PC-3 (cell line): ENCODE measurements around the gene TRIM56.

Experiments
- EZH2 ChIP-seq: fragments of 300-600 bp; sonication (generic); IDR thresholded peaks from one replicate; pipeline ENCODE4 v1.6.1; 2017; ENCODE audit warnings: antibody characterized with exemption, mild to moderate bottlenecking, low read length; ENCODE audit not compliant: unreplicated experiment
- EZH2phosphoT487 ChIP-seq: fragments of 300-600 bp; sonication (generic); IDR thresholded peaks from 2 replicates; pipeline ENCODE4 v1.6.1; 2018; ENCODE audit warnings: mild to moderate bottlenecking, antibody characterized with exemption, low read length, borderline replicate concordance
- TF ChIP-seq, protein P1 (sequence below): fragments of 300-600 bp; sonication (generic); conservative IDR thresholded peaks from 2 replicates; pipeline ENCODE4 v1.5.1; 2017; ENCODE audit warnings: antibody characterized with exemption, low read depth, mild to moderate bottlenecking, low read length

DNA sequence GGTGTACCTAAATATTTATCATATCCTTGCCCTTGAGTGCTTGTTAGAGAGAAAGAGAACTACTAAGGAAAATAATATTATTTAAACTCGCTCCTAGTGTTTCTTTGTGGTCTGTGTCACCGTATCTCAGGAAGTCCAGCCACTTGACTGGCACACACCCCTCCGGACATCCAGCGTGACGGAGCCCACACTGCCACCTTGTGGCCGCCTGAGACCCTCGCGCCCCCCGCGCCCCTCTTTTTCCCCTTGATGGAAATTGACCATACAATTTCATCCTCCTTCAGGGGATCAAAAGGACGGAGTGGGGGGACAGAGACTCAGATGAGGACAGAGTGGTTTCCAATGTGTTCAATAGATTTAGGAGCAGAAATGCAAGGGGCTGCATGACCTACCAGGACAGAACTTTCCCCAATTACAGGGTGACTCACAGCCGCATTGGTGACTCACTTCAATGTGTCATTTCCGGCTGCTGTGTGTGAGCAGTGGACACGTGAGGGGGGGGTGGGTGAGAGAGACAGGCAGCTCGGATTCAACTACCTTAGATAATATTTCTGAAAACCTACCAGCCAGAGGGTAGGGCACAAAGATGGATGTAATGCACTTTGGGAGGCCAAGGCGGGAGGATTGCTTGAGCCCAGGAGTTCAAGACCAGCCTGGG is 53.1 kb downstream of the TRIM56 start:
- TF ChIP-seq, protein P1, sequence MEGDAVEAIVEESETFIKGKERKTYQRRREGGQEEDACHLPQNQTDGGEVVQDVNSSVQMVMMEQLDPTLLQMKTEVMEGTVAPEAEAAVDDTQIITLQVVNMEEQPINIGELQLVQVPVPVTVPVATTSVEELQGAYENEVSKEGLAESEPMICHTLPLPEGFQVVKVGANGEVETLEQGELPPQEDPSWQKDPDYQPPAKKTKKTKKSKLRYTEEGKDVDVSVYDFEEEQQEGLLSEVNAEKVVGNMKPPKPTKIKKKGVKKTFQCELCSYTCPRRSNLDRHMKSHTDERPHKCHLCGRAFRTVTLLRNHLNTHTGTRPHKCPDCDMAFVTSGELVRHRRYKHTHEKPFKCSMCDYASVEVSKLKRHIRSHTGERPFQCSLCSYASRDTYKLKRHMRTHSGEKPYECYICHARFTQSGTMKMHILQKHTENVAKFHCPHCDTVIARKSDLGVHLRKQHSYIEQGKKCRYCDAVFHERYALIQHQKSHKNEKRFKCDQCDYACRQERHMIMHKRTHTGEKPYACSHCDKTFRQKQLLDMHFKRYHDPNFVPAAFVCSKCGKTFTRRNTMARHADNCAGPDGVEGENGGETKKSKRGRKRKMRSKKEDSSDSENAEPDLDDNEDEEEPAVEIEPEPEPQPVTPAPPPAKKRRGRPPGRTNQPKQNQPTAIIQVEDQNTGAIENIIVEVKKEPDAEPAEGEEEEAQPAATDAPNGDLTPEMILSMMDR: peak; percentile 98
- TF ChIP-seq EZH2 (no peak), EZH2phosphoT487 (no peak)
